Measurements from ENCODE around the gene RNASEH2C. TPM values are rescaled to one million over a fixed set of nuclear protein-coding genes. Genes with fewer than 3 reads are reported as not detected.
"Not testable (repeated sequence)": the region's sequence is repeated elsewhere in the genome, so short reads cannot be mapped to it uniquely, and the experiment has no call there.

The RNASEH2C gene
- total RNA-seq, result 29.8 TPM

DNA sequence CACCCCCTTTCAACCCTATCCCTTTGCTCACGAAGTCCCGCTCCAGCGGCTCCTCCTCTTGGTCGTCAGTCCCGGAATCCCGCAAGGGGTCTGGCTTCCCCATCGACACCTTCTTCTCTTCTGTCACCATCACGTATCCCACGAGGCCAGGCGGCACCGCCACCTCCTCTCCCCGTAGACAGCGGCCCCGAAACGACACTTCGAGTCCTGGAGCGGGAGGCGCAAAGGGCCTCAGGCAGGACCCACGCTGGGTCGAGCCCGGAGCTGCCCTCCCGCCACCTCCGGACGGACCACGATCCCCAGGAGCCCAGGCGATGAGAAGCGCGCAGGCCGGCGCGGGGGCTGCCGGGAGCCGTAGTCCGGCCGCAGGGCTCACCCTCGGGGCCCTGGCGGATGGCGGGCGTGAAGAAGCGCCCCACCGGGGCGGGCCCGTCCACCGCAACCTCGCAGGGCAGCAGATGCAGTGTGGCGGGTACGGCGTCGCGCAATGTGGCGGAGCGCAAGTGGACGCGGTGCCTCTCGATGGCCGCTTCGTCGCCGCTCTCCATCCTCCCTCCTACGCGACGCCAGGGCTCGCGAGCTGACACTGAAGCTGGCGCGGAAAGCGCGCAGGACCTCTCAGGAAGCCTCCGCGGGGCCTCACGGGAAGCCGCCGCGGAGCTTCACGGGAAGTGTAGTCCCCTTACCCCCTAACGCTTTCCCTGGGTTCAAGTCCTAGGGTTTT, at the start of gene RNASEH2C:
Gene RNASEH2C, minus strand, starts transcription at position 588 of the 724 bp plus-strand sequence. Its CDS starts 40 bp downstream, at position 548.
- DNase-seq (ENCODE audit: low spot score), result peak; percentile 82

DNA sequence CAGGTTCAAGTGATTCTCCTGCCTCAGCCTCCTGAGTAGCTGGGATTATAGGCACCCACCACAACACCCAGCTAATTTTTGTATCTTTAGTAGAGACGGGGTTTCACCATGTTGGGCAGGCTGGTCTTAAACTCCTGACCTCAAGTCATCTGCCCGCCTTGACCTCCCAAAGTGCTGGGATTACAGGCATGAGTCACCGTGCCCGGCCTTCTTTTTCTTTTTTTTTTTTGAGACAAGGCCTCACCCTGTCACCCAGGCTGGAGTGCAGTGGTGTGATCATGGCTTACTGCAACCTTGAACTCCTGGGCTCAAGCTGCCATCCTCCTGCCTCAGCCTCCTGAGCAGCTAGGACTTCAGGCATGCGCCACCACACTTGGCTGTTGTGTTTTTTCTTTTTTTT, 47.2 kb upstream of the RNASEH2C start:
- DNase-seq (ENCODE audit: low spot score), result not testable (repeated sequence)

DNA sequence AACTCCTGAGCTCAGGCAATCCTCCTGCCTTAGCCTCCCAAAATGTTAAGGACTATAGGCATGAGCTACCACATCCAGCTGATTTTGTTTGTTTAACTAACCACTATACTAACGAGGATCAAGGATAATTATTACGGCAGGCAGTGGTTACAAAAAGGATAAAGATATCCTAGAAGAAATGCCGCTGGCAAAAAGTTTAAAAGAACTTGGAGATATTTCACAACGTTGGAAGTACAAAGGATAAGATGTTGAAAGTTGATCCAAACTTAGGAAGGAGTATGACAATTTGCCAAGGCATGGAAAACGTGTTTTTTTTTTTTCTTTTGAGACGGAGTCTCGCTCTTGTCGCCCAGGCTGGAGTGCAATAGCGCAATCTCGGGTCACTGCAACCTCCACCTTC, 46.8 kb upstream of the RNASEH2C start:
- DNase-seq (ENCODE audit: low spot score), result no peak

DNA sequence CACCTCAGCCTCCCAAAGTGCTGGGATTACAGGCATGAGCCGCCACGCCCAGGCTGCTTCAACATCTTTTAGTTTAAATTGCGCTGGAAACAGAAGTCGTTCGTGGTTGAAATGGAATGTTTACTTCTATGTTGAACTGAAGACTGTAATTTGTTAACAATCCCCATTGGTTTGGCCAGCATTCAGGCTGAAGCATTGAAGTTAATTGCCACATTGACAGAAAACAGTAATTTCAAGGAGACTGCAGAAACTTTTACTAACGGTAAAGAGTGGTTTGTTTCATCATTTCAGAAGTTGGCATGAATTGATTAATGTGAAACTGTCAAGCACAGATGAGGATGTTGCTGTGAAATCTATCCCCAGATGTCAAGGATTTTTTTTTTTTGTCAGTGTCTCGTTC, 45.9 kb upstream of the RNASEH2C start:
- no peak for DNase-seq (ENCODE audit: low spot score)

DNA sequence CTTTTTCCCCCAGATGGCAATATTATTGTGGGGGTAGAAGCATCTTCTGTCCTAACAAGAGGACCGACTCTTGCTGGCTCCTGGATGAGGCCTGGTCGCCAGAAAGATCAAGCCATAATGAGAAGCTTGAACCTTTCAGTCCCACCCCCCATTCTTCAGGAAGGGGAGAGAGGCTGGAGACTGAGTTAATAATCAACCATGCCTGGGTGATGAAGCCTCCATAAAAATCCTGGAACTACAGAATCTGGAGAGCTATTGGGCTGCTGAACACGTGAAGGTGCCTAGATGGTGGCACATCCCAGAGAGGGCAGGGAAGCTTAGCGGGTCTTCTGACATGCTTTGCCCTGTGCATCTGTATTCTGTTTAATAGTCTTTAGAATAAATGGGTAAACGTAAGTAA, 43.8 kb upstream of the RNASEH2C start:
- DNase-seq (ENCODE audit: low spot score), result no peak

DNA sequence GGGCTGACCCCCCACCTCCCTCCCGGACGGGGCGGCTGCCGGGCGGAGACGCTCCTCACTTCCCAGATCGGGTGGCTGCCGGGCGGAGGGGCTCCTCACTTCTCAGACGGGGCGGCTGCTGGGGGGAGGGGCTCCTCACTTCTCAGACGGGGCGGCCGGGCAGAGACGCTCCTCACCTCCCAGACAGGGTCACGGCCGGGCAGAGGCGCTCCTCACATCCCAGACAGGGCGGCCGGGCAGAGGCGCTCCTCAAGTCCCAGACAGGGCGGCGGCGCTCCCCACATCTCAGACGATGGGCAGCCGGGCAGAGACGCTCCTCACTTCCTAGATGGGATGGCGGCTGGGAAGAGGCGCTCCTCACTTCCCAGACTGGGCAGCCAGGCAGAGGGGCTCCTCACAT, 42.2 kb upstream of the RNASEH2C start:
- DNase-seq (ENCODE audit: low spot score), result not testable (repeated sequence)

DNA sequence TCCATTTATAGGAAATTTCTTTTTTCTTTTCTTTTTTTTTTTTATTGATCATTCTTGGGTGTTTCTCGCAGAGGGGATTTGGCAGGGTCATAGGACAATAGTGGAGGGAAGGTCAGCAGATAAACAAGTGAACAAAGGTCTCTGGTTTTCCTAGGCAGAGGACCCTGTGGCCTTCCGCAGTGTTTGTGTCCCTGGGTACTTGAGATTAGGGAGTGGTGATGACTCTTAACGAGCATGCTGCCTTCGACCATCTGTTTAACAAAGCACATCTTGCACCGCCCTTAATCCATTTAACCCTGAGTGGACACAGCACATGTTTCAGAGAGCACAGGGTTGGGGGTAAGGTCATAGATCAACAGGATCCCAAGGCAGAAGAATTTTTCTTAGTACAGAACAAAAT, 41.6 kb upstream of the RNASEH2C start:
- DNase-seq (ENCODE audit: low spot score), result not testable (repeated sequence)

DNA sequence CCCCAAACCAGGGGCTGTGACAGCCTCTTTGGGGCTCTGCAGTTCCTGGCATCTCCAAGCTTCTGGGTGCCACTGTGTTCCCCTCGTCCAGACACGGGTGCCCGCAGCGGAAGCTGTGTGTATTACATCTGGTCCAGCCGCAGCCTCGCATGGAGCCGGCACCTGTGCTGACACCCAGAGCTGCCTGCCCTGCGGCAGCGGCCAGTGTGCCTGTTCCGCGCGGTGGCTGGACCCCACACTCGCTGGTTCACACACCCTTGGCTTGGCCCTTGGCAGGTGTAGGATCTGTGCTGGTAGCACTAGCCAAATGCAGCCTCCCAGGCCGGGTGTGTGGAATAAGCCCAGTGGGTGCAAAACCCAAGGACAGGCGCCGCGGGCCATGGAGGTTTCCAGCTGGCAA, 24.5 kb upstream of the RNASEH2C start:
- no peak for DNase-seq (ENCODE audit: low spot score)

DNA sequence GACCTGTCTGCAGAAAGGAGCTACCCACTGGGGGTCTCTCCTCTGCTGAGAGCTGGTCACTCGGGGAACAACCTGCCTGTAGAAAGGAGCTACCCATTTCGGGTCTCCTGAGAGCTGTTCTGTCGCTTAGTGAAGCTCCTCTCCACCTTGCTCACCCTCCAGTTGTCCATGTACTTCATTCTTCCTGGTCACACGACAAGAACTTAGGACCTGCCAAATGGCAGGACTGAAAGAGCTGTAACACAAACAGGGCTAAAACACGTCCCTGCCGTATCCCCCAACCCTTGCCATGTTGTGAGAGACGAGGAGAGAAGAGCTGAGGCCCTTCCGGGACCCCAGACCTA, 24.1 kb upstream of the RNASEH2C start:
- DNase-seq (ENCODE audit: low spot score), result no peak

DNA sequence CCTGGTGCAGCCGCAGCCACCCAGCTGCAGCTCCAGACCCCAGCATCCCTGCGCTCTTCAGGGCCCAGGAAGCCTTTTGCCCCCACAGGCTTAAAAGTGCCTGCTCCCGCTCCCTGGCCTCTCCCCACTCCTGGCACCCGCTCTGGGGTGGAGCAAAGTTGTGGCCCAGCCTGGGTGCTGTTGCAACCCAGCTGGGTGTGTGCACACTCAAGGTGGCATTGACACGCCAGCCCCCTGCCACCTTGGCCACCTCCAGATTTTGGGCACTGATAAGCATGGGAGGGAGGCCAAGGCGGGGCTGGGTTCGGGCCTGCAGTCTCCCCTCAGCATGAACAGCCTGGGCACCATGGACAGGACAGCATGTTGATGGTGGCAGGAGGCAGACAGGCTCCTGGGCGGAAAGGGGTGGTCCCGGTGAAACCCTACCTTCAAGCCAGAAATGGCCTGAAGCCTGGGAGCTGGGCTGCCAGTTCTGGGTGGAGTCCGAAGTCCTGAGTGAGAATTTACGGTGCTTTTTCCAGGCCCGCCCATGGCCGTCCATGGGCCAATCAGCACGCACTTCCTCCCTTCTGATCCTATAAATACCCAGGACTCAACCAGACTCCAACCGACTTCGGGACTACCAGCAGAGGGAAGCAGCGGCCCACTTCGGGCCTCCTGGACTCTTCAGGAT, 23.6 kb upstream of the RNASEH2C start:
- no peak for DNase-seq (ENCODE audit: low spot score)

DNA sequence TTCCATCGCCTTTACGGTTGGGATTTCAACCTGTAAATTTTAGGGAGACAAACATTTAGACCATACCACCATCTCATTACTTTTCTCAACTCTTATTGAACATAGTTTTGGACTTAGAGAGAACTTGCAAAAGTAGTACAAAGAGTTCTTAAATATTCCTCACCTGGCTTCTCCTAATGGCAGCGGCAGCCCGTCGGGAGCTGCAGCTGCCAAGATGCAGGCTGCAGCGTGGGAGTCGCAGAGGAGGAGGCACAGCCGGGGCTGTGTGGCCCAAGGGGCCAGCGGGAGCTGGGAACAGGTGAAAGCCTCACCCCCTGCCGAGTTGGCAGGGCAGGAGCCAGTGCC, 23.1 kb upstream of the RNASEH2C start:
- DNase-seq (ENCODE audit: low spot score), result no peak

DNA sequence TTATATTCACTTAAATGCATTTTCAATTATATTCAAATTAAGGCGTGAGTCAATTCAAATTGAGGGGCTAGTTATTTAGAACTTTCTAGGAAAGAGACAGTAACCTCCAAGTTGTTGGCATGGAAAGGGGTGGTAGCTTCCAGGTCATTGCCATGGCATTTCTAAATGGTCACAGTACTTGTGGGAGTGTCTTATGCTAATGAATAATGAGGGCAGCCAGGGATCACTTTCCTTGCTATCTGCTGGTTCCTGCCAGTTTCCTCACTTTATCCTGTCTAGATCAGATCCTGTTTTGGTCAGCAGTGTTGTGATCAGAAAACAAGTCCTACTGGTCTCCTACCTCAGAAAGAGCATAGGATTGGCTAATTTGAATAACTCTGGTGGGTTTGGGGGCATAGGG, 21.8 kb upstream of the RNASEH2C start:
- DNase-seq (ENCODE audit: low spot score), result no peak

DNA sequence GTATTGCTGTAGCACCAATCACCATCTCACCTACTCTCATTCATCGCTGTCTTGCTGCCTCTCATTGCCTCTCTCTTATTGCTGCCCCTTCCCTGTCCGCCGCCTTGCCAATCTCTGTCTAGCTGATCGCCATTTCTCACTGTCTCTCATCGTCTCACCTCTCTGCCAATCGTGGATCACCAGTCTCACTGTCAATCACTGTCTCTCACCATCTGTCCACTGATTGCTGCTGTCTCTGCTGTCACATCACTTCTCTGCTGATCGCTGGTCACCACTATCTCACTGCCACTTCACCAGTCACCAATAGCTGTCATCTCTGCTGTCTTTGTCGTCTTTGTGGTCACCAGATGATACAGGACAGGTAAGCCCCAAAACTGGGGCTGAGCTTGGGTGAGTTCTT, 20.6 kb upstream of the RNASEH2C start:
- no peak for DNase-seq (ENCODE audit: low spot score)

DNA sequence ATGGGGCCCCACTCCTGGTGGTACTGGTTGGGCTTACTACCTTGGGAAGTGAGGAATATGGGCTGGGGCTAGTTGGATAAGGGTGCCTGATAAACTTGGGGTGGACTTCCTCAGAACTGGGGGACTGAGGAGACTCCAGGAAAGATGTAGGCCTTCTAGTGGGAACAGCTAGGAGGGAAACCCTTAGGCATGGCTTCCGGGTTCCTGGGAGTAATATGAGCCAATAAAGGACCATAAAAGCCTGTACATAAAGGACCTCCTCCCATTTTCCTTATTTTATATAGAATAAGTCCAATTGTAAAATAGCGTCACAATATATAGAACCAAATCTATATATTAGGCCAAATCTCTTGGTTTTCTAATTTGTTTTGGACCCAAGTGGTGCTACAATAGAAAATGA, 18.4 kb upstream of the RNASEH2C start:
- no peak for DNase-seq (ENCODE audit: low spot score)

DNA sequence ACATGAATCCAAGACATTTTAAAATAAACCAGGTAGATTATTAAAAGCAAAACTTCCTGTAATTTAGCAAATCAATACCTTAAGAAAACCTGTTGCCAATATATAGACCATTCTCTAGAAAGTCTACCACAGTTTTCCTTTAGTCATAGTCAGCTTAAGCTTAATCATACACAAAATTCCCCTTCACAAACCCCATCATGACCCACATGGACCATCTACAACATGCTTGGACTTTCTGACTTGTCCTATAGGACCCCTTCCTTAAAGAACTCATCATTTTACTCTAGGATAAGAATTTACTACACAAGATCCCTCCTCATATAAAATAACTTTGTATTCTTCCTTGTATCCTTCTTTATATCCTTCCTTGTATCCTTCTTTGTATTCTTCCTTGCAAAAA, 16.2 kb upstream of the RNASEH2C start:
- no peak for DNase-seq (ENCODE audit: low spot score)

DNA sequence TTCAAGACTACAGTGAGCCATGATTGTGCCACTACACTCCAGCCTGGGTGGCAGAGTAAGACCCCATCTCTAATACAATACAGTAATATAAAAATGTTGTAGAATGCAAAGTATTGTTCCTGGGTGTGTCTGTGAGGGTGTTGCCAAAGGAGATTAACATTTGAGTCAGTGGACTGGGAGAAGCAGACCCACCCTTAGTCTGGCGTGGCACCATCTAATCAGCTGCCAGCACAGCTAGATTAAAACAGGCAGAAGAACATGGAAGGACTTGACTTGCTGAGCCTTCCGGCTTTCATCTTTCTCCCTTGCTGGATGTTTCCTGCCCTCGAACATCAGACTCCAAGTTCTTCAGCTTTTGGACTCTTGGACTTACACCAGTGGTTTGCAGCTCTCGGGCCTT, 14.5 kb upstream of the RNASEH2C start:
- not testable (repeated sequence) for DNase-seq (ENCODE audit: low spot score)

DNA sequence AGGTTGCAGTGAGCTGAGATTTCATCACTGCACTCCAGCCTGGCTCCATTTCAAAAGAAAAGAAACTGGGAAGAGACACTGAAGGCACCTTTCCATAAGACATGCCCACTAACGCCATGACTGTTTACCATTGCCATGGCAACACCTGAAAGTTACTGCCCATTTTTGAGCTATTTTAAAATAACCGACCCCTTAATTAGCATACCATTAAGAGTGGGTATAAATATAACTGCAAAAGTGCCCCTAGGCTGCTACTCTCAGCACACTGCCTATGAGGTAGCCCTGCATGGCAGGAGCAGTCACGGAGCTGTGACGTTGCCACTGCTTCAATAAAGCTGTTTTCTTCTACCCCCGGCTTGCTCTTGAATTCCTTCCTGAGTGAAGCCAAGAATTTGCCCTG, 9.9 kb upstream of the RNASEH2C start:
- DNase-seq (ENCODE audit: low spot score), result no peak

DNA sequence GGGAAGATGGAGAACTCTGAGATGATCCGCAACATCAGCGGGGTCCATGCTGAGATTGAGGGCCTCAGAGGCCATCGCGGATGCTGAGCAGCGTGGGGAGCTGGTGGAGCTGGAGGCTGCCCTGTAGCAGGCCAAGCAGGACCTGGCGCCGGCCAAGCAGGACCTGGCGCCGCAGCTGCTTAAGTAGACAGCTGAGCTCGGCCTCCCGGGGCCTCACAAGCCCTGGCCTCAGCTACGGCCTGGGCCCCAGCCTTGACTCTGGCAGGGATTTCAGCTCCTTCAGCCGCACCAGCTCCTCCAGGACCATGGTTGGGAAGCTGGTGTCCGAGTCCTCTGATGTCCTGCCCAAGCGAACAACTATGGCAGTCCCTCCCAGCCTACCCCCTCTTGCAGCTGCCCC, 7.3 kb upstream of the RNASEH2C start:
- no peak for DNase-seq (ENCODE audit: low spot score)

DNA sequence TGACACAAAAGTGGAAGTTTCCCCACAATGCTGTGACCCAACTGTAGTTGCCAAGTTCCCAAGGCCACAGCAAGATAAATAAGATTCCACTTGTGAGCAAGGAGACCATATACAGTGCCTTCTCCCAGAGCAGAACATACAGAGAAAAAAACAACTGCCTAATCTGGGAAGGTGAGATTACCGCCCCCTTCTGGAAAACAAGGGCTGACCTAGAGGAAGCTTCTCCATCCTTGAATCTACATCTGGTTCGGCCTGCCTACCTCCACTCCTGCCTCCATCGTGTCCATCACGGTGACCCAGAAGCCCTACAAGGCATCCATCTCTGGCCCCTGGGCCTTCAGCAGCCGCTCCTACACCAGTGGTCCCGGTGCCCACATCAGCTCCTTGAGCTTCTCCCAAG, 6.1 kb upstream of the RNASEH2C start:
- DNase-seq (ENCODE audit: low spot score), result no peak

DNA sequence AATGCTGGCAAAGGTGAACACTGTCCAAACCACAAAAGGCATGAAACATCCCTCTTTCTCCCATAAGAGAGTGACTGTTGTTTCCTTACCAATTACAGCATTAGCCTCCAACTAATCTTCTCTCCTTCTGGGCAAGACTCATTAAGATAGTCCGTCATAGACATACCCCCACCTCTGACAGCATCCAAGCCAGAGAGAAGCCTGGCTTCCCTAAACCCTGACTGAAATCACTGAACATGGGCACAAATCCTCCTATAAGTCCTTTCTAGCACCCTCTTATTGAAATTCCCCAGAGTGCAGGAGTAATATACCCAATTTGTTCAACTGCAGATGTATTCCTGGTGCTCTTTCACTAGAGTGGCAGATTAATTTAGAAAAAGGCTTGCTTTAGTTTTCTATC, 1.7 kb upstream of the RNASEH2C start:
- DNase-seq (ENCODE audit: low spot score), result no peak

DNA sequence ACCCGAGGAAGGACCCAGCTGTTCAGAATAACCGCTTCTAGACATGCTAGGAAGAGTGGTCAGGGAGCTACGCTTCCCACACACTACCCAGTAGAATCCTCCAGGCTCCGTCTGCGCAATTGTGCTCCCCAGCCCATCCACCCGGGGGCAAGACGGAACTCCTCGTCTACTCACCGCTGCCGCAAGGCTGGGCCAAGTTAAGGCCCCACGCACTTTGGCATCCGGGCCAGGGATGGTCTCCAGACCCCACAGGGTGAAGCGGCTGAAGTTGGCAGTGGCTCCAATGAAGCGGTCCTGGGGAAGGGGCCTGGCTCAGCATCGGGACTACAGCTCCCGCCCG, 757 bp downstream of the RNASEH2C start:
- DNase-seq (ENCODE audit: low spot score), result no peak

DNA sequence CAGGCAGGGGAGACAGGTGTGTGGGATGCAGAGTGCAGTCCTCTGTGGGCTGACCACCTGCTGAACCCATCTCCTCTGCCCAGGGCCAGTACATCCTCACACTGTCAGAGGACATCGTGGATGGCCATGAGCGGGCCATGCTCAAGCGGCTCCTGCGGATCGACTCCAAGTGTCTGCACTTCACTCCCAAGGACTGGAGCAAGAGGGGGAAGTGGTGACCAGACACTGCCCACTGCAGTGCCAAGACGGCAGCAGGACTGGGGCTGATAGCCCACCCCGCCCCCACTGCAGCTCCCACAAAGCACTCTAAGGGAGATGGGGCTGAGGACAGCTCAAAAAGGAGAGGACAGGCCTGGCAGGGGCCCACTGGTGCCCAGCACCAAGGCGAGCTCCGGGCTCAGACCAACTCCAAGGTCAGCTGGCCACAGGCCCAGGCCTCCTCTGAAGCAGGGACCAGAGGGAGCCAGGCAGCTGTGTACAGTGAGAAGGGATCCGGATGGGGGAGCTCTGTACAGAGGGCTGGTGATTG, 1.6 kb downstream of the RNASEH2C start:
- DNase-seq (ENCODE audit: low spot score), result no peak

DNA sequence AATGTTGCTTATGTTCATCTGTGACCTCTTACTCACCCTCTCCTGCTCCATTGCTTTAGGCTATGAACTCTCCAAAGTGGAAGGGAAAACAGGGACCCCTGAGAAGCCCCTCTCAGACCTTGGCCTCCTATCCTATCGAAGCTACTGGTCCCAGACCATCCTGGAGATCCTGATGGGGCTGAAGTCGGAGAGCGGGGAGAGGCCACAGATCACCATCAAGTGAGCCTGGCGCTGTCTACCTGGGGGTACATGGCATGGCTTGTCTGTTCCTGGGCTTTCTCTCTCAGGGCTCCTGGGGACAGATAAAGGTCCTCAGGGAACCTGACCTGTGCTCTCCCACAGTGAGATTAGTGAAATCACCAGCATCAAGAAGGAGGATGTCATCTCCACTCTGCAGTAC, 2.1 kb downstream of the RNASEH2C start:
- DNase-seq (ENCODE audit: low spot score), result no peak

DNA sequence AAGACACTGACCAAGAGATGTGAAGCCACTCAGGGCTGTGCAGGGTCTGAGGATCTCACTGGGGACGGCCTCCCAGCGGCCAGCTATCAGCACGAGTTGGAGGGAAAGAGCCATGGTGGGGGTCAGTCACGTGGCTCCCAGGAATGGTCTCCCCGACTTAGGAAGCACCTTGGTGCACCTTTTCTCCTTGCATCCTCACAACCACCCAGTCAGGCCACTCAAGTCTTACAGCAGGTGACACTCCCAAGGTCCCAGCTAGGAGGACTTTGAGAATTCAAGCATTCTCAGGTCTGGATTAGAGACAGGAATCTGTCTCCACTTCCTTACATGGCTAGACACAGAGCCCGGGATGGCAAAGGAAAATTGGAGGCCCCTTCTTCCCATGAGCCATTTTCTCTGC, 2.7 kb downstream of the RNASEH2C start:
- no peak for DNase-seq (ENCODE audit: low spot score)

Data from ureter (tissue), 1 donor.